GM12864 (cell line): ENCODE data around the gene NKIRAS2.
"Not testable (repeated sequence)": the region's sequence is repeated elsewhere in the genome, so short reads cannot be mapped to it uniquely, and the experiment has no call there.

Source experiments
- DNase-seq: peaks from one replicate; pipeline ENCODE4 v3.0.0-alpha.2; 2011; ENCODE audit warnings: low read depth
- H3K4me3 ChIP-seq: 2 replicates; pipeline ENCODE4 v1.5.1; 2011; ENCODE audit warnings: mild to moderate bottlenecking, low read depth, low read length, control low read depth
- TF ChIP-seq, protein P1 (sequence below): IDR thresholded peaks from 2 replicates; pipeline ENCODE4 v1.5.1; 2011; ENCODE audit warnings: low read depth, mild to moderate bottlenecking, moderate library complexity, low read length, control low read depth, inconsistent platforms; ENCODE audit errors: missing control alignments

The NKIRAS2 gene

GRCh38 chr17:42018339-42018738 is 1.6 kb upstream of the NKIRAS2 start:
- DNase-seq = no peak
- peak overlapping the region; percentile 97 for H3K4me3 ChIP-seq
- TF ChIP-seq, protein P1, sequence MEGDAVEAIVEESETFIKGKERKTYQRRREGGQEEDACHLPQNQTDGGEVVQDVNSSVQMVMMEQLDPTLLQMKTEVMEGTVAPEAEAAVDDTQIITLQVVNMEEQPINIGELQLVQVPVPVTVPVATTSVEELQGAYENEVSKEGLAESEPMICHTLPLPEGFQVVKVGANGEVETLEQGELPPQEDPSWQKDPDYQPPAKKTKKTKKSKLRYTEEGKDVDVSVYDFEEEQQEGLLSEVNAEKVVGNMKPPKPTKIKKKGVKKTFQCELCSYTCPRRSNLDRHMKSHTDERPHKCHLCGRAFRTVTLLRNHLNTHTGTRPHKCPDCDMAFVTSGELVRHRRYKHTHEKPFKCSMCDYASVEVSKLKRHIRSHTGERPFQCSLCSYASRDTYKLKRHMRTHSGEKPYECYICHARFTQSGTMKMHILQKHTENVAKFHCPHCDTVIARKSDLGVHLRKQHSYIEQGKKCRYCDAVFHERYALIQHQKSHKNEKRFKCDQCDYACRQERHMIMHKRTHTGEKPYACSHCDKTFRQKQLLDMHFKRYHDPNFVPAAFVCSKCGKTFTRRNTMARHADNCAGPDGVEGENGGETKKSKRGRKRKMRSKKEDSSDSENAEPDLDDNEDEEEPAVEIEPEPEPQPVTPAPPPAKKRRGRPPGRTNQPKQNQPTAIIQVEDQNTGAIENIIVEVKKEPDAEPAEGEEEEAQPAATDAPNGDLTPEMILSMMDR = no peak

DNA sequence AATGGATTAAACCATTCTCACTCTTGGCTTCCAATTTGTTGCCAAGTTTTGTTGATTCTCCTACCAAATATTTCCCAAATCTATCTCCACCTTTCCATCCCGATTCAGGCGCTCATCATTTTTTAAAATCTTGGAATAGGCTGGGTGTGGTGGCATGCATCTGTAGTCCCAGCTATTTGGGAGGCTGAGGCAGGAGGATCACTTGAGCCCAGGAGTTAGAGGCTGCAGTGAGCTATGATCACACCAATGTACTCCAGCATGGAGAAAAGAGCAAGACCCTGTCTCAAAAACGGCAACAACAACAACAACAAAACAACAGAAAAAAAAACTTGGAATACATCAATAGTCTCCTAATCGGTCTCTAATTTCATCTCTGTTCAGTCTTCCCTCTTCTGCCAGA is 902 bp upstream of the NKIRAS2 start:
- no peak for DNase-seq
- no peak overlapping the region for H3K4me3 ChIP-seq
- TF ChIP-seq, protein P1 = no peak

- not testable (repeated sequence) for DNase-seq
- H3K4me3 ChIP-seq = peak overlapping the region; percentile 86
Measured at GRCh38 chr17:42020845-42021244, 955 bp downstream of the NKIRAS2 start.

GRCh38 chr17:42023524-42024349 is 3.8 kb downstream of the NKIRAS2 start:
- no peak for DNase-seq
- TF ChIP-seq, protein P1 = no peak
- H3K4me3 ChIP-seq = no peak overlapping the region

GRCh38 chr17:42025191-42025579 is 5.3 kb downstream of the NKIRAS2 start:
- TF ChIP-seq, protein P1 = no peak
- no peak overlapping the region for H3K4me3 ChIP-seq
- DNase-seq = no peak

DNA sequence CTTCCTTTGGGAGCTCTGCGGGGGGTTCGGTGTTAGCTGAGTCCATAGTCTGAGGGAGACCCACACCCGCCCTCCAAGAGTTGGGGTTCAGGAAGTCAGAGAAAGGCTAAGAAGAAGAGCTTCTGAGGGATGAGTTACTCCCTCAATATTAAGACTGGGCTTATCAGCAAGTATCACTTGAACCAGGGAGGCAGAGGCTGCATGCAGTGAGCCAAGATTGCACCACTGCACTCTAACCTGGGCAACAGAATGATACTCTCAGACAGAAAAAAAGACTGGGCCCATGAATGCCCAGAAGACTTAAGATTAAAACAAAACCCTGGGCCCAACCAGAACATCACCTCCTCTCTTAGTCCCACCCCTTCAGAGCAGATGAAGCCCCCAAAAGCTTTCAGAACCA is 6.0 kb downstream of the NKIRAS2 start:
- H3K4me3 ChIP-seq = no peak overlapping the region
- TF ChIP-seq, protein P1 = no peak
- DNase-seq = no peak

GRCh38 chr17:42026857-42027589 is 7.1 kb downstream of the NKIRAS2 start:
- DNase-seq = no peak
- H3K4me3 ChIP-seq = no peak overlapping the region

More at GRCh38 chr17:42026857-42027589, 7.1 kb downstream of the NKIRAS2 start:
- TF ChIP-seq, protein P1 = no peak
